Trophoblast cell (in vitro differentiated cells and primary cell): ENCODE data around the gene CXCL5.
"Not testable (repeated sequence)": the region's sequence is repeated elsewhere in the genome, so short reads cannot be mapped to it uniquely, and the experiment has no call there.

Source experiments
- DNase-seq, 2 donors: peaks; one replicate each; pipeline ENCODE4 v3.0.0-alpha.2; 2016
- H2AFZ ChIP-seq: 2 replicates; pipeline ENCODE4 v1.6.1; 2013; ENCODE audit warnings: low read length, moderate library complexity, mild to moderate bottlenecking; ENCODE audit not compliant: insufficient read depth, poor library complexity
- H2AK5ac ChIP-seq: 2 replicates; pipeline ENCODE4 v1.6.1; 2013; ENCODE audit warnings: mild to moderate bottlenecking, low read length
- H2BK120ac ChIP-seq: 2 replicates; pipeline ENCODE4 v1.6.1; 2013; ENCODE audit warnings: low read length, mild to moderate bottlenecking, moderate library complexity; ENCODE audit not compliant: insufficient read depth, poor library complexity
- H2BK12ac ChIP-seq: 2 replicates; pipeline ENCODE4 v1.6.1; 2013; ENCODE audit warnings: mild to moderate bottlenecking, low read length, moderate library complexity
- H2BK5ac ChIP-seq: 2 replicates; pipeline ENCODE4 v1.6.1; 2013; ENCODE audit warnings: low read length, low read depth, moderate library complexity, mild to moderate bottlenecking; ENCODE audit not compliant: poor library complexity
- H3K14ac ChIP-seq: 2 replicates; pipeline ENCODE4 v1.6.1; 2013; ENCODE audit warnings: mild to moderate bottlenecking, low read length
- H3K18ac ChIP-seq: 2 replicates; pipeline ENCODE4 v1.6.1; 2013; ENCODE audit warnings: mild to moderate bottlenecking, low read length
- H3K23ac ChIP-seq: 2 replicates; pipeline ENCODE4 v1.6.1; 2013; ENCODE audit warnings: low read length
- H3K27ac ChIP-seq: 2 replicates; pipeline ENCODE4 v1.5.1; 2013; ENCODE audit warnings: low read depth, mild to moderate bottlenecking, inconsistent platforms, low read length, moderate library complexity
- H3K27me3 ChIP-seq: 2 replicates; pipeline ENCODE4 v1.6.1; 2013; ENCODE audit warnings: inconsistent platforms, mild to moderate bottlenecking, low read length, moderate library complexity; ENCODE audit not compliant: insufficient read depth
- H3K36me3 ChIP-seq, 2 experiments: 1 replicate in 1 of 2; 2 replicates in 1 of 2; pipeline ENCODE4 v1.6.1; 2013; ENCODE audit warnings: low read length in 2 of 2, mild to moderate bottlenecking in 2 of 2, moderate library complexity in 1 of 2; ENCODE audit not compliant: insufficient read depth in 2 of 2, control insufficient read depth in 1 of 2
- H3K4ac ChIP-seq: 2 replicates; pipeline ENCODE4 v1.6.1; 2013; ENCODE audit warnings: low read depth, mild to moderate bottlenecking, low read length, moderate library complexity
- H3K4me1 ChIP-seq, 2 experiments: 1 replicate in 1 of 2; 2 replicates in 1 of 2; pipeline ENCODE4 v1.6.1; 2013; ENCODE audit warnings: low read length in 2 of 2, mild to moderate bottlenecking in 2 of 2, moderate library complexity in 1 of 2; ENCODE audit not compliant: insufficient read depth in 2 of 2, control insufficient read depth in 1 of 2
- H3K4me2 ChIP-seq: 2 replicates; pipeline ENCODE4 v1.6.1; 2013; ENCODE audit warnings: inconsistent platforms, mild to moderate bottlenecking, low read length, moderate library complexity
- H3K4me3 ChIP-seq: 2 replicates; pipeline ENCODE4 v1.5.1; 2013; ENCODE audit warnings: mild to moderate bottlenecking, low read depth, low read length, inconsistent platforms
- H3K79me1 ChIP-seq: one replicate; pipeline ENCODE4 v1.6.1; 2013; ENCODE audit warnings: low read length
- H3K79me2 ChIP-seq: 2 replicates; pipeline ENCODE4 v1.6.1; 2013; ENCODE audit warnings: low read length, mild to moderate bottlenecking; ENCODE audit not compliant: control insufficient read depth, insufficient read depth, poor library complexity
- H3K9ac ChIP-seq: 2 replicates; pipeline ENCODE4 v1.6.1; 2013; ENCODE audit warnings: mild to moderate bottlenecking, low read length
- H3K9me3 ChIP-seq: 2 replicates; pipeline ENCODE4 v1.6.1; 2013; ENCODE audit warnings: low read depth, mild to moderate bottlenecking, control low read depth, inconsistent platforms, low read length; ENCODE audit not compliant: insufficient read depth
- H4K12ac ChIP-seq: 2 replicates; pipeline ENCODE4 v1.6.1; 2013; ENCODE audit warnings: low read depth, mild to moderate bottlenecking, low read length, moderate library complexity
- H4K8ac ChIP-seq: 2 replicates; pipeline ENCODE4 v1.6.1; 2013; ENCODE audit warnings: low read depth, mild to moderate bottlenecking, low read length, moderate library complexity
- H4K91ac ChIP-seq: one replicate; pipeline ENCODE4 v1.6.1; 2013; ENCODE audit warnings: low read depth, mild to moderate bottlenecking, low read length, moderate library complexity
- WGBS: extraction: QIAGEN DNeasy Blood & Tissue Kit; methylation state at CpG from one replicate; pipeline ENCODE4 v1.1.7; 2013; ENCODE audit warnings: missing lambda C conversion rate; ENCODE audit not compliant: insufficient read length, insufficient coverage; ENCODE audit errors: extremely low coverage; 5-methylcytosine and 5-hydroxymethylcytosine counted together

CXCL5 gene

DNA sequence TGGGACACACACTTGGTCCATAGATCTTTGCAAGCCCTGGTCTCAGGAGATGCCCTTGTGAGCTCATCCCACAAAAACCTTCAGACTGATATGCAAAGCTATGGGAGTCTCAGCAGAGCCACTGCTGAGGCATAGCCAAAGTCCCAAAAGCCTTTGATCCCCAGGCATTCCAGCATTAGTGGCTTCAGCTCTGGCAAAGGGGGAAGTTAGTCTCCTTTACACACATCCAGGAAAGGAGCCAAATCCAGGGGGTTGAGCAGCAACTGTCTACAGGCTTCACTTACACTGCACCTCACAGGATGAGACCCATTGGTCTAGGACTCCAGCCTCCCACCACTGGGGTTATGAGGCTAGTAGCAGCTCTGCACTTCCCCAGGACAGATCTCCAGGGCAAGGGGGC, 30.6 kb downstream of the CXCL5 start:
- no peak overlapping the region for H3K9ac ChIP-seq
- H3K79me1 ChIP-seq, result no peaks in the 10 kb centered on the region
- H2BK5ac ChIP-seq, result no peak overlapping the region
- no peak overlapping the region for H2BK120ac ChIP-seq
- H3K4me1 ChIP-seq, result no peaks in the 10 kb centered on the region
- no peaks in the 10 kb centered on the region for H3K9me3 ChIP-seq
- H3K14ac ChIP-seq, result no peak overlapping the region
- no peak overlapping the region for H4K12ac ChIP-seq
- H4K91ac ChIP-seq, result no peak overlapping the region
- H3K4me3 ChIP-seq, result no peak overlapping the region
- H3K4me2 ChIP-seq, result no peak overlapping the region
- no peaks in the 10 kb centered on the region for H3K79me2 ChIP-seq
- no peaks in the 10 kb centered on the region for H3K36me3 ChIP-seq
- no peak overlapping the region for H2AK5ac ChIP-seq
- H3K18ac ChIP-seq, result no peak overlapping the region
- no peak for DNase-seq
- H3K4ac ChIP-seq, result no peak overlapping the region
- H3K27me3 ChIP-seq, result no peaks in the 10 kb centered on the region
- no peak overlapping the region for H2BK12ac ChIP-seq
- no peak overlapping the region for H3K27ac ChIP-seq
- H4K8ac ChIP-seq, result no peak overlapping the region
- H2AFZ ChIP-seq, result no peak overlapping the region
- H3K23ac ChIP-seq, result no peak overlapping the region

DNA sequence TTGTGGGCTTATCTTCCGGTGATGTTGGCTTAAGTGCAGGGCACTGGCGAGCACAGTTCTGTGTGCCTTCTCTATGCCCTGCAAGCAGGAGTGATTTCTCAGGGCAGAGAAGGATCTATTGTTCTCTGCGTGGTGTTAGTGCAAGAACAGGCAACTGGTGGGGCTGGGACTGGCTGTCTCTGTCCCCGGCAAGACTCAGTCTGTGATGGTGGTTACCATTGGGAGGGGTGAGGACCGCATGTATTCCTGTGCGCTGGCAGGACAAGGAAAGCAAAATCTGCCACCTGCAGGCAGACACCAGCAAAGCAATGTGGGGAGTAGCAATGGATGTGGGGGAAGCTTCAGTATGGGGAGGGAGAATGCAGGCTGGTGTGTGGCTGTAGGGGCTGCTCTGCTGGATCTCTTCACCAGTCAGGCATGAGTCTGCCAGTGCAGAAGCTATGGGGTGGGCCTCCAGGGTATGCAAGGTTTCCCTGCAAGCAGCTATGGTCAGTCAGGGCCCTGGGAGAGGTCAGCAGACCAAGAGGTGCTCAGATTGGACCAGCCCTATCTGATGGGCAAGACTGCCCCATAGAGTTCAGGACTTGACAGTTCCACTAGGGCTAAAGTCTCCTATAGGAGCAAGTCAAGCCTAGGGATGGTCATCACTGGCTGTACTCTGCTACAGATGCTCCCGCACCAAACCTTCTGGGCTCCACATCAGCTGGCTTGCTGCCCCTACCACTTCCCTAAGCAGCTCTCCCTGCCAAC, 33.4 kb downstream of the CXCL5 start:
- Histone ChIP-seq H2AK5ac (no peak overlapping the region), H2AFZ (no peak overlapping the region)

DNA sequence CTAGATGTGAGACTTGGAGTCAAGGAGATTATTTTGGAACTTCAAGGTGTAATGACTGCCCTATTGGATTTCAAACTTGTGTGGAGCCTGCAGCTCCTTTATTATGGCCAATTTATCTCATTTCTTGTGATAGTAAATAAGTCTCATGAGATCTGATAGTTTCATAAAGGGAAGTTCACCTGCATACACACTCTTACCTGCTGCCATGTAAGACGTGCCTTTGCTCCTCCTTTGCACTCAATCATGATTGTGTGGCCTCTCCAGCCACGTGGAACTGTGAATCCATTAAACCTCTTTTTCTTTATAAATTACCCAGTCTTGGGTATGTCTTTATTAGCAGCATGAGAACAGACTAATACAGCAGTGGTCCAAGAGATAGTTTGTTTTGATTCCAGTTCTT, 35.8 kb downstream of the CXCL5 start:
- Histone ChIP-seq H3K27me3 (no peaks in the 10 kb centered on the region), H3K79me1 (no peaks in the 10 kb centered on the region), H3K14ac (no peak overlapping the region), H3K9me3 (peaks cover 3% of the 10 kb centered on the region), H4K91ac (no peak overlapping the region), H2AK5ac (no peak overlapping the region), H2AFZ (no peak overlapping the region), H3K4me2 (no peak overlapping the region), H3K4me1 (no peaks in the 10 kb centered on the region), H3K36me3 (no peaks in the 10 kb centered on the region), H3K79me2 (no peaks in the 10 kb centered on the region), H2BK120ac (no peak overlapping the region), H4K8ac (no peak overlapping the region), H3K27ac (no peak overlapping the region), H3K23ac (no peak overlapping the region), H2BK12ac (no peak overlapping the region), H4K12ac (no peak overlapping the region), H3K9ac (no peak overlapping the region), H2BK5ac (no peak overlapping the region), H3K4me3 (no peak overlapping the region), H3K18ac (no peak overlapping the region), H3K4ac (no peak overlapping the region)
- WGBS, result no CpG with 5 or more reads among the region's 2 CpGs
- DNase-seq, result no peak

More for the DNA sequence above, 33.4 kb downstream of the CXCL5 start:
- Histone ChIP-seq H3K27ac (no peak overlapping the region), H3K79me1 (no peaks in the 10 kb centered on the region), H3K4me1 (no peaks in the 10 kb centered on the region), H2BK5ac (no peak overlapping the region), H2BK120ac (no peak overlapping the region), H4K8ac (no peak overlapping the region), H3K9ac (no peak overlapping the region), H3K18ac (no peak overlapping the region), H3K36me3 (no peaks in the 10 kb centered on the region), H4K91ac (no peak overlapping the region), H3K27me3 (no peaks in the 10 kb centered on the region), H3K14ac (no peak overlapping the region), H3K23ac (no peak overlapping the region), H3K4ac (no peak overlapping the region), H3K4me3 (no peak overlapping the region), H3K4me2 (no peak overlapping the region), H3K79me2 (no peaks in the 10 kb centered on the region), H2BK12ac (no peak overlapping the region), H3K9me3 (peaks cover 3% of the 10 kb centered on the region), H4K12ac (no peak overlapping the region)
- peak in 1 of 2 donors; percentile 7 for DNase-seq
- no CpG with 5 or more reads among the region's 7 CpGs for WGBS

DNA sequence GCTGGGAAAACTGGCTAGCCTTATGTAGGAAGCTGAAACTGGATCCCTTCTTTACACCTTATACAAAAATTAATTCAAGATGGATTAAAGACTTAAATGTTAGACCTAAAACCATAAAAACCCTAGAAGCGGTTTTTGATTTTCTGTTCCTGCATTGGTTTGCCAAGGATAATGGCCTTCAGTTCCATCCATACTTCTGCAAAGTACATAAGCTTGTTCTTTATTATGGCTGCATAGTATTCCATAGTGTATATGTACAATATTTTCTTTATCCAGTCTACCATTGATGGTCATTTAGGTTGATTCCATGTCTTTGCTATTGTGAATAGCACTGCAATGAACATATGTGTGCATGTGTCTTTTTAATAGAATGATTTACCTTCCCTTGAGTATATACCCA, 39.4 kb downstream of the CXCL5 start:
- WGBS, result no CpG with 5 or more reads among the region's 1 CpG
- not testable (repeated sequence) for H2BK120ac ChIP-seq, H3K4me3 ChIP-seq, H3K27me3 ChIP-seq, DNase-seq, H3K4ac ChIP-seq, H3K79me1 ChIP-seq, H3K23ac ChIP-seq, H3K36me3 ChIP-seq, H4K91ac ChIP-seq, H3K4me2 ChIP-seq, H2BK5ac ChIP-seq, H3K14ac ChIP-seq, H3K9ac ChIP-seq, H2BK12ac ChIP-seq, H3K27ac ChIP-seq, H2AFZ ChIP-seq, H3K4me1 ChIP-seq, H4K12ac ChIP-seq, H4K8ac ChIP-seq, H3K79me2 ChIP-seq, H2AK5ac ChIP-seq, H3K18ac ChIP-seq, H3K9me3 ChIP-seq
